Glutamatergic neuron (in vitro differentiated cells): ENCODE data around the gene ACE. TPM values are rescaled to one million over a fixed set of nuclear protein-coding genes. Genes with fewer than 3 reads are reported as not detected.
"Not testable (repeated sequence)": the region's sequence is repeated elsewhere in the genome, so short reads cannot be mapped to it uniquely, and the experiment has no call there.

Source experiments
- DNase-seq: peaks from one replicate; pipeline ENCODE4 v3.0.0; 2022
- H3K27ac Mint-ChIP-seq: one replicate; pipeline ENCODE4 v1.8.0; 2020; ENCODE audit warnings: mild to moderate bottlenecking, mixed read lengths, inconsistent platforms; ENCODE audit not compliant: unreplicated experiment
- H3K27me3 Mint-ChIP-seq: one replicate; pipeline ENCODE4 v1.8.0; 2020; ENCODE audit warnings: mild to moderate bottlenecking, moderate library complexity, mixed read lengths, inconsistent platforms; ENCODE audit not compliant: unreplicated experiment
- H3K36me3 Mint-ChIP-seq: one replicate; pipeline ENCODE4 v1.8.0; 2020; ENCODE audit warnings: mild to moderate bottlenecking, mixed read lengths, inconsistent platforms; ENCODE audit not compliant: unreplicated experiment
- H3K4me1 Mint-ChIP-seq: one replicate; pipeline ENCODE4 v1.8.0; 2020; ENCODE audit warnings: mild to moderate bottlenecking, low read depth, mixed read lengths, inconsistent platforms; ENCODE audit not compliant: unreplicated experiment
- H3K4me3 Mint-ChIP-seq: one replicate; pipeline ENCODE4 v1.8.0; 2020; ENCODE audit warnings: mild to moderate bottlenecking, mixed read lengths, inconsistent platforms; ENCODE audit not compliant: unreplicated experiment
- H3K9me3 Mint-ChIP-seq: one replicate; pipeline ENCODE4 v1.8.0; 2020; ENCODE audit warnings: mild to moderate bottlenecking, moderate library complexity, mixed read lengths, inconsistent platforms; ENCODE audit not compliant: unreplicated experiment
- CTCF ChIP-seq: fragments of 200-600 bp; sonication (generic); IDR thresholded peaks from one replicate; pipeline ENCODE4 v1.5.0; 2021; ENCODE audit not compliant: partially characterized antibody, unreplicated experiment
- total RNA-seq: library from RNA; stranded (reverse); fragmentation: NEBNext Ultra II Directional; extraction: Animal tissue kit (Norgen Biotek cat#: 25700); gene quantifications from one replicate; pipeline ENCODE4 v1.2.1, GENCODE V29; 2021; ENCODE audit not compliant: unreplicated experiment

Gene ACE
- total RNA-seq, 1 donor from 2014 or later = 3.7 TPM

DNA sequence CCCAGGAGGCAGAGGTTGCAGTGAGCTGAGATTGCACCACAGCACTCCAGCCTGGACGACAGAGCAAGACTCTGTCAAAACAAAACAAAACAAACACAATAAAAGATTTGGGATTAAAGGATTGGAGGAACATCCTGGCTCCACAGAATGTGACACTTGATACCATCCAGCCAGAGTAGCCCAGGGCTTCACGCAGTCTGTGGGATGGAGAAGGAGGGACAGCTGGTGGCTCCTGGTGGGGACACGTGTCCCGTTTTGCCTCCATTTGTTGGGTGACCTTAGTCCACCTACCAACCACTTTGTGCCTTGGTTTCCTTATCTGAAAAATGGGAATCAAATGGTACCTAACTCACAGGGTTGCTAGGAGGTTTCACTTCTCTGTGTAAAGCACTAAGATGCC lies 18.4 kb upstream of the ACE start:
- TF ChIP-seq CTCF = no peak
- Mint-ChIP-seq H3K4me1 (no peaks in the 10 kb centered on the region), H3K36me3 (no peaks in the 10 kb centered on the region), H3K9me3 (peaks cover 5% of the 10 kb centered on the region), H3K27ac (no peak overlapping the region), H3K4me3 (no peak overlapping the region), H3K27me3 (peaks cover 10% of the 10 kb centered on the region)
- no peak for DNase-seq

GRCh38 chr17:63460018-63460417 lies 16.8 kb upstream of the ACE start:
- no peaks in the 10 kb centered on the region for H3K4me1 Mint-ChIP-seq
- peaks cover 7% of the 10 kb centered on the region for H3K9me3 Mint-ChIP-seq
- no peak overlapping the region for H3K4me3 Mint-ChIP-seq
- H3K27me3 Mint-ChIP-seq = peaks cover 6% of the 10 kb centered on the region
- H3K36me3 Mint-ChIP-seq = no peaks in the 10 kb centered on the region
- DNase-seq = no peak
- no peak overlapping the region for H3K27ac Mint-ChIP-seq
- no peak for TF ChIP-seq CTCF

DNA sequence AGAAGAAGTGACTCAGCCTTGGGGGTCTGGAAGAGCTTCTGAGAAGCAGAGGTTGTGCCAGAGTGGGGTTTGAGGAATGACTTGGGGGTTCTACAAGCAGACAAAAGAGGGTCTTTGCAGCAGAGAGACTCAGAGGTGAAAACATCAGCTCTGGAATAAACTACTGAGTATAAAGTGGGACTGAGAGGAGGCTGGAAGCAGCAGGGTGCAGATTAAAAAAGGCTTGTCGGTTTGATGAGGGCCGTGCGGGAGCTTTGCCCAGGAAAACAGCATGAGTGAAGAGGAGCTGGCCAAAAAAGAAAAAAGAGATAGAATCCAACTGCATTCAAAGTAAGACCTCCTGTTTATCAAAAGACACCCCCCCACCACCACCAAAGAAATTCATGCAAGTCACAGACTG lies 13.1 kb upstream of the ACE start:
- Mint-ChIP-seq H3K27ac (no peak overlapping the region), H3K36me3 (no peaks in the 10 kb centered on the region), H3K9me3 (peaks cover 2% of the 10 kb centered on the region), H3K4me1 (no peaks in the 10 kb centered on the region), H3K27me3 (peaks cover 3% of the 10 kb centered on the region), H3K4me3 (no peak overlapping the region)
- no peak for DNase-seq
- no peak for TF ChIP-seq CTCF

GRCh38 chr17:63464691-63465236 lies 12.1 kb upstream of the ACE start:
- H3K9me3 Mint-ChIP-seq = peaks cover 2% of the 10 kb centered on the region

GRCh38 chr17:63468099-63468498 lies 8.8 kb upstream of the ACE start:
- not testable (repeated sequence) for H3K4me3 Mint-ChIP-seq, DNase-seq, H3K36me3 Mint-ChIP-seq, H3K27me3 Mint-ChIP-seq, H3K27ac Mint-ChIP-seq, H3K4me1 Mint-ChIP-seq, H3K9me3 Mint-ChIP-seq

More at GRCh38 chr17:63464691-63465236, 12.1 kb upstream of the ACE start:
- H3K36me3 Mint-ChIP-seq = no peaks in the 10 kb centered on the region
- no peak for TF ChIP-seq CTCF
- H3K4me3 Mint-ChIP-seq = no peak overlapping the region
- no peak overlapping the region for H3K27ac Mint-ChIP-seq
- H3K27me3 Mint-ChIP-seq = peaks cover 3% of the 10 kb centered on the region
- no peak for DNase-seq
- no peaks in the 10 kb centered on the region for H3K4me1 Mint-ChIP-seq
